HepG2 (cell line): ENCODE data around the gene SP4. TPM values are rescaled to one million over a fixed set of nuclear protein-coding genes. Genes with fewer than 3 reads are reported as not detected.

Source experiments
- BCL6 ChIP-seq: IDR thresholded peaks from 2 replicates; pipeline ENCODE4 v1.6.1; 2016; ENCODE audit warnings: missing genetic modification reagents, missing compliant biosample characterization
- FOSL1 ChIP-seq: sonication (generic); formaldehyde crosslinking; IDR thresholded peaks from 2 replicates; pipeline ENCODE4 v1.9.0; 2021; ENCODE audit warnings: missing genetic modification reagents, borderline replicate concordance
- FOXO1 ChIP-seq: sonication (generic); formaldehyde crosslinking; IDR thresholded peaks from 2 replicates; pipeline ENCODE4 v1.4.0; 2020; ENCODE audit warnings: missing genetic modification reagents
- HMGXB4 ChIP-seq, 2 experiments: sonication (generic) in 1 of 2; formaldehyde crosslinking in 1 of 2; IDR thresholded peaks; 2 replicates each; pipeline versions ENCODE4 v1.4.0 to v1.6.1; 2018 to 2020; ENCODE audit warnings: missing genetic modification reagents in 2 of 2, borderline replicate concordance in 1 of 2, low read depth in 1 of 2, mild to moderate bottlenecking in 1 of 2, missing biosample characterization in 1 of 2
- NONO ChIP-seq, 2 experiments: fragments of 450-650 bp in 1 of 2; sonication (generic) in 1 of 2; formaldehyde crosslinking in 1 of 2; IDR thresholded peaks in 1 of 2; conservative IDR thresholded peaks in 1 of 2; 2 replicates each; pipeline versions ENCODE4 v1.6.1 to v1.8.0; 2017 to 2022; ENCODE audit warnings: mild to moderate bottlenecking in 1 of 2, missing genetic modification reagents in 1 of 2, moderate library complexity in 1 of 2
- SMYD3 ChIP-seq: sonication (generic); formaldehyde crosslinking; IDR thresholded peaks from 2 replicates; pipeline ENCODE4 v1.8.1; 2023; ENCODE audit warnings: mild to moderate bottlenecking, missing genetic modification reagents
- THRA ChIP-seq: sonication (generic); formaldehyde crosslinking; IDR thresholded peaks from 2 replicates; pipeline ENCODE4 v1.4.0; 2020; ENCODE audit warnings: missing genetic modification reagents, borderline replicate concordance
- YEATS4 ChIP-seq: sonication (generic); formaldehyde crosslinking; IDR thresholded peaks from 2 replicates; pipeline ENCODE4 v1.4.0; 2020; ENCODE audit warnings: missing genetic modification reagents, borderline replicate concordance
- ZBTB43 ChIP-seq: sonication (generic); formaldehyde crosslinking; conservative IDR thresholded peaks from 2 replicates; pipeline ENCODE4 v1.4.0; 2020; ENCODE audit warnings: missing genetic modification reagents
- ZEB1 ChIP-seq: IDR thresholded peaks from 2 replicates; pipeline ENCODE4 v1.6.1; 2012; ENCODE audit warnings: mild to moderate bottlenecking, low read depth, inconsistent platforms; ENCODE audit not compliant: insufficient replicate concordance
- ZNF253 ChIP-seq: sonication (generic); formaldehyde crosslinking; IDR thresholded peaks from 2 replicates; pipeline ENCODE4 v1.8.0; 2022; ENCODE audit warnings: mild to moderate bottlenecking, missing genetic modification reagents, borderline replicate concordance
- ZNF318 ChIP-seq: sonication (generic); formaldehyde crosslinking; IDR thresholded peaks from 2 replicates; pipeline ENCODE4 v1.4.0; 2020; ENCODE audit warnings: mild to moderate bottlenecking, missing genetic modification reagents
- ZNF44 ChIP-seq: sonication (generic); formaldehyde crosslinking; IDR thresholded peaks from 2 replicates; pipeline ENCODE4 v1.5.1; 2020; ENCODE audit warnings: mild to moderate bottlenecking, missing genetic modification reagents
- ZSCAN20 ChIP-seq: sonication (generic); formaldehyde crosslinking; IDR thresholded peaks from 2 replicates; pipeline ENCODE4 v1.4.0; 2020; ENCODE audit warnings: missing genetic modification reagents, mild to moderate bottlenecking, borderline replicate concordance
- polyA plus RNA-seq, 8 experiments: library from polyadenylated mRNA; depleted of rRNA in 3 of 8; stranded (reverse) in 7 of 8; unstranded in 1 of 8; fragments of >200 nt; fragmentation: Illumina TruSeq in 4 of 8; extraction: Trizol in 4 of 8; gene quantifications; 2 replicates each; pipeline versions ENCODE4 v1.2.1 to v1.2.3, GENCODE V29; 2011 to 2016; ENCODE audit warnings: low read depth in 4 of 8, missing spikeins in 1 of 8, mixed read lengths in 1 of 8; ENCODE audit not compliant: insufficient read depth in 1 of 8
- total RNA-seq, 5 experiments: library from RNA; depleted of rRNA; stranded (reverse); fragments of >200 nt; fragmentation: Illumina TruSeq; extraction: Trizol; gene quantifications; 2 replicates each; pipeline ENCODE4 v1.2.3, GENCODE V29; 2016; ENCODE audit warnings: low read depth in 1 of 5

The SP4 gene
- total and polyA plus RNA-seq, 2 of the 13 experiments (the other 11 are each of a cell fraction or from before 2014, with no cell fraction given): 2.7 to 4.8 TPM

- TF ChIP-seq THRA (CRISPR knock-in tag) (0 out of 2 replicates have a peak, but pooled peaks have one; percentile 5), FOXO1 (CRISPR knock-in tag) (no peak), BCL6 (0 out of 2 replicates have a peak, but pooled peaks have one; percentile 27), NONO (IDR thresholded peaks at IDR 0.05) (no peak), NONO (CRISPR knock-in tag; conservative IDR thresholded peaks at IDR 0.05) (no peak), ZSCAN20 (CRISPR knock-in tag) (0 out of 2 replicates have a peak, but pooled peaks have one; percentile 15), FOSL1 (CRISPR knock-in tag) (no peak), SMYD3 (CRISPR knock-in tag) (no peak), ZNF253 (CRISPR knock-in tag) (no peak), ZBTB43 (CRISPR knock-in tag) (no peak), YEATS4 (CRISPR knock-in tag) (no peak), ZNF44 (no peak), HMGXB4 (CRISPR knock-in tag; IDR thresholded peaks at IDR 0.05; ENCODE audit: borderline replicate concordance in 1 of 2, low read depth in 1 of 2) (no peak; a peak in 1 of 4 replicates), ZNF318 (CRISPR knock-in tag) (no peak), ZEB1 (peak; percentile 19)
These were observed 1.3 kb upstream of the SP4 start (continued) for GRCh38 chr7:21426286-21427181.
